Germinal center (tissue), 1 donor: ENCODE data around the gene OTOF.

Source experiments
- DNase-seq: peaks from one replicate; pipeline ENCODE4 v3.0.0; 2012; ENCODE audit warnings: mixed read lengths, low spot score

OTOF gene

DNA sequence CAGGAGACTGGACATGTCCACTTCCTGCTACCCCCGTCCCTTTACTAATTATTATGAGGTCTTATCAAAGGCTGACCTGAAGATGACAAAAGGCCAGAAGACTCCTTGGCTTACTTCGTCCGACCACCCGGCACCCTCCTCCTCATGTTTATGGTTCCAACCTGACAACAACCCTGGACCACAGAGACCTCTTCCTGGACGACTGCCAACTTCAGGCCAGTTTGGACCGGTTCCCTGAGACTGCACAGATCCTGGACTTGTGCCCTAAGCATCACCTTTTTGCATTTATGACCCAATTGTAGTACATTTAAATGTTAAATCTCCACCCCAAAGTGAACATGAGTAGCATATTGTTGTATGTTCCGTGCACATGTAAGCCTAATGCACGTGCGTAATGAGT is 70.4 kb downstream of the OTOF start:
- no peak for DNase-seq
